Loucy (cell line): ENCODE data around the gene ANTXRL.
"Not testable (repeated sequence)": the region's sequence is repeated elsewhere in the genome, so short reads cannot be mapped to it uniquely, and the experiment has no call there.

ENCODE experiments used
- H2AFZ ChIP-seq: fragments of 200-600 bp; sonication (generic); 2 replicates; pipeline ENCODE4 v1.6.0; 2016; ENCODE audit warnings: antibody characterized with exemption, mild to moderate bottlenecking, low read length, moderate library complexity
- H3F3A ChIP-seq: fragments of 200-600 bp; 2 replicates; pipeline ENCODE4 v1.6.0; 2016; ENCODE audit warnings: antibody characterized with exemption, low read depth, mild to moderate bottlenecking
- H3K27me3 ChIP-seq: fragments of 200-600 bp; sonication (generic); 2 replicates; pipeline ENCODE4 v1.6.1; 2014; ENCODE audit warnings: low read length, mild to moderate bottlenecking; ENCODE audit not compliant: insufficient read depth, poor library complexity, severe bottlenecking
- H3K36me3 ChIP-seq: fragments of 200-600 bp; sonication (generic); 2 replicates; pipeline ENCODE4 v1.6.1; 2016; ENCODE audit warnings: low read length; ENCODE audit not compliant: insufficient read depth
- H3K4me1 ChIP-seq: fragments of 200-600 bp; sonication (generic); 2 replicates; pipeline ENCODE4 v1.5.1; 2014; ENCODE audit warnings: low read length, mild to moderate bottlenecking; ENCODE audit not compliant: insufficient read depth, poor library complexity, severe bottlenecking
- H3K4me2 ChIP-seq: fragments of 200-600 bp; sonication (generic); 2 replicates; pipeline ENCODE4 v1.6.0; 2014; ENCODE audit warnings: antibody characterized with exemption, low read length, low read depth, mild to moderate bottlenecking; ENCODE audit not compliant: poor library complexity, severe bottlenecking
- H3K4me3 ChIP-seq: fragments of 200-600 bp; sonication (generic); 2 replicates; pipeline ENCODE4 v1.5.1; 2014; ENCODE audit warnings: low read length, mild to moderate bottlenecking, mixed read lengths; ENCODE audit not compliant: poor library complexity, severe bottlenecking
- H3K79me2 ChIP-seq: fragments of 200-600 bp; sonication (generic); 2 replicates; pipeline ENCODE4 v1.6.1; 2014; ENCODE audit warnings: low read length; ENCODE audit not compliant: insufficient read depth
- H3K9ac ChIP-seq: fragments of 200-600 bp; sonication (generic); 2 replicates; pipeline ENCODE4 v1.6.0; 2014; ENCODE audit warnings: mild to moderate bottlenecking, low read depth, low read length, moderate library complexity; ENCODE audit not compliant: poor library complexity, severe bottlenecking
- H3K9me2 ChIP-seq: fragments of 200-600 bp; sonication (generic); replicated peaks from 2 replicates; pipeline ENCODE4 v1.6.1; 2016; ENCODE audit warnings: low read depth, low read length, mixed read lengths
- H3K9me3 ChIP-seq: fragments of 200-600 bp; sonication (generic); 2 replicates; pipeline ENCODE4 v1.6.1; 2014; ENCODE audit warnings: mild to moderate bottlenecking, antibody characterized with exemption, low read length, low read depth; ENCODE audit not compliant: insufficient read depth
- H4K20me1 ChIP-seq: fragments of 200-600 bp; sonication (generic); 2 replicates; pipeline ENCODE4 v1.6.0; 2014; ENCODE audit warnings: antibody characterized with exemption, low read length, mild to moderate bottlenecking; ENCODE audit not compliant: insufficient read depth, poor library complexity, severe bottlenecking
- EZH2phosphoT487 ChIP-seq: fragments of 200-600 bp; IDR thresholded peaks from 2 replicates; pipeline ENCODE4 v1.6.1; 2018; ENCODE audit warnings: antibody characterized with exemption, mild to moderate bottlenecking, moderate library complexity, borderline replicate concordance
- TF ChIP-seq, protein P1 (sequence below): fragments of 200-600 bp; sonication (generic); conservative IDR thresholded peaks from 2 replicates; pipeline ENCODE4 v1.5.1; 2014; ENCODE audit warnings: mild to moderate bottlenecking, antibody characterized with exemption, low read length

ANTXRL gene

DNA sequence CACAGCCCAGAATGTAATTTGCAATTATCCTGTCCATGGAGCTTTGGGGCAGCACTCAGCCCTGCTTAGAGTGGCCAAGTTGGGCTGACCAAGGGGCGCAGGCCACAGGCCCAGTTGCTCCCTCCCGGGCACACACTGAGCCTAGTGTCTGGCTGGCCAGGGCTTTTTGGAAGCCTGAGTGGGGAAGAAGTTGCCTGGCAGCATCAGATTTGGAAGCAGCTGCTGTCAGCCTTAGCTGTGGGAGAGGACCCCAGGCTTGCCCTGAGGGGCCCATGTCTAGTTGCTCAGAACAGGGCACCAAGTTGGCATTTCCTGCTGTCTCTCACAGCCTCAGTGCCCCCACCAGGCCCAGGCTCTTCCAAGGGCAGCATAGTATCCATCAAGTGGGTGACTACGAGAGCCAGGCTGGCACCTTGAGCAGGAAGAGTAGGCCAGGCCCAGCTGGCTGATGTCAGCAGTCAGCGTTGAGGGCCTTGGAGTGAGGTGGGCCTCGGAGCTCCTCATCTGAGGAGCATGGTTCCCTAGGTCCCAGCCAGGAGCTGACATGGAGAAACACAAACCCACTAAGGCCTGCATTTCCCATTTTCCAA lies 14.4 kb downstream of the ANTXRL start:
- Histone ChIP-seq H3K9me3 (no peaks in the 10 kb centered on the region), H3K4me1 (peaks cover 46% of the 10 kb centered on the region), H3K79me2 (no peaks in the 10 kb centered on the region), H3K36me3 (no peaks in the 10 kb centered on the region), H3K4me3 (no peak overlapping the region), H3K4me2 (no peak overlapping the region), H3K9me2 (no peaks in the 10 kb centered on the region), H3F3A (no peaks in the 10 kb centered on the region), H2AFZ (no peak overlapping the region), H3K9ac (no peak overlapping the region), H3K27me3 (no peaks in the 10 kb centered on the region), H4K20me1 (no peaks in the 10 kb centered on the region)
- TF ChIP-seq, protein P1, sequence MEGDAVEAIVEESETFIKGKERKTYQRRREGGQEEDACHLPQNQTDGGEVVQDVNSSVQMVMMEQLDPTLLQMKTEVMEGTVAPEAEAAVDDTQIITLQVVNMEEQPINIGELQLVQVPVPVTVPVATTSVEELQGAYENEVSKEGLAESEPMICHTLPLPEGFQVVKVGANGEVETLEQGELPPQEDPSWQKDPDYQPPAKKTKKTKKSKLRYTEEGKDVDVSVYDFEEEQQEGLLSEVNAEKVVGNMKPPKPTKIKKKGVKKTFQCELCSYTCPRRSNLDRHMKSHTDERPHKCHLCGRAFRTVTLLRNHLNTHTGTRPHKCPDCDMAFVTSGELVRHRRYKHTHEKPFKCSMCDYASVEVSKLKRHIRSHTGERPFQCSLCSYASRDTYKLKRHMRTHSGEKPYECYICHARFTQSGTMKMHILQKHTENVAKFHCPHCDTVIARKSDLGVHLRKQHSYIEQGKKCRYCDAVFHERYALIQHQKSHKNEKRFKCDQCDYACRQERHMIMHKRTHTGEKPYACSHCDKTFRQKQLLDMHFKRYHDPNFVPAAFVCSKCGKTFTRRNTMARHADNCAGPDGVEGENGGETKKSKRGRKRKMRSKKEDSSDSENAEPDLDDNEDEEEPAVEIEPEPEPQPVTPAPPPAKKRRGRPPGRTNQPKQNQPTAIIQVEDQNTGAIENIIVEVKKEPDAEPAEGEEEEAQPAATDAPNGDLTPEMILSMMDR: no peak
- no peak for TF ChIP-seq EZH2phosphoT487

DNA sequence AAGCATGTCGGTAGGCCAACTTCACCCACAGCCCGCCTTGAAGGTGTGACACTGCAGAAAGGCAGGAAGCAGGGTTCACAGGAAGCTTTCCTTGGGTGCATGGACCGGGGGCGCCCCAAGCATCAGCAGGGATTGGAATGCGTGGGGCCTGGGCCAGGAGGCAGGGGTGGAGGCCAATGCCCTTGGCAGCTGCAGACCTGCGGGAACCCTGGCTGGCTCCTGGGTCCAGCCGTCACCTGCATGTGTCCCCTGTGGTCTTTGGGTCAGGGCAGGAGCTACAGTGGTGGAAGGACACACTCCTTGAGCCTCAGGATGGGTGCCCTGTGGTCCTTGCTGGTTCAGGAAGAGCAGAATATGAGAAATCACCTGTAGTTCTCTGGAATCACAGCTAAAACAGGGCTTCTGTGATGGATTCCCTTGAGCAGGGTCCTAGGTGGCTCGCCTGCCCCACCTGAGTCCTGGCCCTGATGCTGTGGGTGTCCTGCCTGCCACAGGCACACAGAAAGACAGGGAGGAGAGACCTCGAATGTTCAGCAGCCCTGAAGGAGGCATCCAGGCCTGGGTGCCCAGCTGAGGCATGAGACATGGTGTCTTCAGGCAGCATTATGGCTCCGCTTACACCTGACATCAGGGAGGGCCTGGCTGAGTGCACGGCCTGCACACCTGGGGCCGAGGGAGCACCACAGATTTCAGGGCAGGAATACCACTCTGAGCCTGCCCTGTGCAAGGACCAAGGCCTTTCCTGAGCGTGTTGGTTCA lies 15.1 kb downstream of the ANTXRL start:
- Histone ChIP-seq H3K4me2 (no peak overlapping the region), H3F3A (no peaks in the 10 kb centered on the region), H3K9me3 (no peaks in the 10 kb centered on the region), H3K4me3 (no peak overlapping the region), H2AFZ (no peak overlapping the region), H4K20me1 (no peaks in the 10 kb centered on the region), H3K9me2 (no peaks in the 10 kb centered on the region), H3K36me3 (no peaks in the 10 kb centered on the region), H3K9ac (no peak overlapping the region), H3K27me3 (no peaks in the 10 kb centered on the region), H3K4me1 (peaks cover 41% of the 10 kb centered on the region), H3K79me2 (no peaks in the 10 kb centered on the region)
- TF ChIP-seq, protein P1: no peak
- TF ChIP-seq EZH2phosphoT487: no peak

DNA sequence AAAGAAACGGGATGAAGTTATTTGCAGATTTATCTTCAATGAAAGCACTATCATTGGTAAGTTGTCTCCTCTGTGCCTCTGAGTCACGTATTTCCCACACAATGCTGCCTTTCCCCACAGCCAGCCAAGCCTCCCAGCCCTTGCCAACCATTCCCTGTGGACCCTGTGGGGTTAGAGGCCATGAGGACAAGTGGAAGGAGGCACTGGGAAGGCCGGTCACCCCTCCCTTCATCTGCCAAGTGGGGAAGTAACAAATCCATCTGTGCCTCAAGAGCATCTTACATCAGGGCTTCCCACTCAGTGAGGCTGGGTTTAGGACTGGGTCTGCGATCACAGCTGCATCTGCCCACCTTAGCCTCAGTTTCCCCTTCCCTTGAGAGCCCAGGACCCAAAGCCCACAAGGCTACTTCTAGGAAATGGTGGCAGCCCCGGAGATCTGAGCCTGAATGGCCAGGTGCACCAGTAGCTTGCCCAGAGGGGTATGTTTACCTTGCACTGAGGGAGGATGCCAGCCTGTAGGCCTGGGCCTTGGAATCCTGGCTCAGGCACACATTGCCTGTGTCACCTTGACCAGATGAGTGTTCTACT lies 16.1 kb downstream of the ANTXRL start:
- not testable (repeated sequence) for H3F3A ChIP-seq, H3K36me3 ChIP-seq, H3K4me2 ChIP-seq, H3K9ac ChIP-seq, H3K79me2 ChIP-seq, H3K4me3 ChIP-seq, H3K27me3 ChIP-seq, H2AFZ ChIP-seq, H3K9me3 ChIP-seq, H3K9me2 ChIP-seq, H4K20me1 ChIP-seq
- peaks cover 32% of the 10 kb centered on the region for H3K4me1 ChIP-seq
